ENCODE measurements around the gene MLH1.
"Not testable (repeated sequence)": the region's sequence is repeated elsewhere in the genome, so short reads cannot be mapped to it uniquely, and the experiment has no call there.

MLH1 gene

GRCh38 chr3:37040231-37040630, 46.9 kb downstream of the MLH1 start:
- DNase-seq: no peak

- DNase-seq: no peak
Observed at GRCh38 chr3:37041546-37042195, 48.4 kb downstream of the MLH1 start.

- DNase-seq: not testable (repeated sequence)
Observed at GRCh38 chr3:37042712-37043111, 49.4 kb downstream of the MLH1 start.

GRCh38 chr3:37050282-37050681, 57.0 kb downstream of the MLH1 start:
- DNase-seq: peak; percentile 75

- no peak for DNase-seq
Observed at GRCh38 chr3:37052860-37053259, 59.5 kb downstream of the MLH1 start.

- DNase-seq: no peak
Observed at GRCh38 chr3:37053337-37053736, 60.0 kb downstream of the MLH1 start.

- DNase-seq: no peak
Observed at GRCh38 chr3:37053753-37054152, 60.4 kb downstream of the MLH1 start.

GRCh38 chr3:37054370-37054769, 61.1 kb downstream of the MLH1 start:
- no peak for DNase-seq

- DNase-seq: not testable (repeated sequence)
Observed at GRCh38 chr3:37055077-37055476, 61.8 kb downstream of the MLH1 start.

GRCh38 chr3:37056826-37057225, 63.5 kb downstream of the MLH1 start:
- DNase-seq: no peak

- DNase-seq: no peak
Observed at GRCh38 chr3:37058117-37058516, 64.8 kb downstream of the MLH1 start.

GRCh38 chr3:37064747-37065146, 71.4 kb downstream of the MLH1 start:
- DNase-seq: no peak

GRCh38 chr3:37067577-37067976, 74.3 kb downstream of the MLH1 start:
- DNase-seq: no peak

- no peak for DNase-seq
Observed at GRCh38 chr3:37068031-37068430, 74.7 kb downstream of the MLH1 start.

- no peak for DNase-seq
Observed at GRCh38 chr3:37071921-37072320, 78.6 kb downstream of the MLH1 start.

GRCh38 chr3:37072892-37073291, 79.6 kb downstream of the MLH1 start:
- peak; percentile 87 for DNase-seq

GRCh38 chr3:37074178-37074577, 80.9 kb downstream of the MLH1 start:
- no peak for DNase-seq

- DNase-seq: no peak
Observed at GRCh38 chr3:37075955-37076354, 82.6 kb downstream of the MLH1 start.

- no peak for DNase-seq
Observed at GRCh38 chr3:37082317-37082716, 89.0 kb downstream of the MLH1 start.

GRCh38 chr3:37086918-37087317, 93.6 kb downstream of the MLH1 start:
- DNase-seq: no peak

GRCh38 chr3:37087870-37088269, 94.6 kb downstream of the MLH1 start:
- DNase-seq: no peak

GRCh38 chr3:37092484-37092883, 99.2 kb downstream of the MLH1 start:
- no peak for DNase-seq

GRCh38 chr3:37093481-37093880, 100.2 kb downstream of the MLH1 start:
- no peak for DNase-seq

- no peak for DNase-seq
Observed at GRCh38 chr3:37094636-37095035, 101.3 kb downstream of the MLH1 start.

GRCh38 chr3:37096288-37096687, 103.0 kb downstream of the MLH1 start:
- no peak for DNase-seq
